Measurements from ENCODE around the gene UQCRQ.

UQCRQ gene

GRCh38 chr5:132866342-132867045 lies at the start of gene UQCRQ, which contains the start of gene GDF9:
Gene UQCRQ (plus strand): TSS chr5:132866642. CDS start chr5:132866882, 240 bp downstream.
Gene GDF9 (minus strand): TSS chr5:132866469. CDS start chr5:132864533, 1,936 bp downstream.
- peak; percentile 96 for DNase-seq

DNA sequence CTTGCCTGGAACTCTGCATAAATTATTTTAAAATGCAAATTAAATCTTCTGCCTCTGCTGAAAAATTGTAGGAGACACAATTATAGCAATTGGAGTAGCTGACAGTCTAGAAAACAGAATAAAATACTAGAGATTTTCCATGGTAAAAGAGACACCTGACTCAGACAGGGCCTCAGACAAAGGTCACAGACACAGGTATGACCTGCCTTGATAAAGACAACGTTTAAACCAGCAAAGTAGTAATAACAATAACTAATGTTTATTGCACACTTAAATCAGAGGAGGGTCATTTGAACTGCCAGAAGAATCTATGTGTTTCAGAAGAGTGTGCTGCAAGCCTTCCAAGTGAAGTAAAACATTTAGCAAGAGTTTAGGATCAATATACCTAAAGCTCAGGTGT lies 49.4 kb upstream of the UQCRQ start:
- DNase-seq = no peak

- no peak for DNase-seq
Measured at GRCh38 chr5:132819468-132819867, 47.0 kb upstream of the UQCRQ start.

DNA sequence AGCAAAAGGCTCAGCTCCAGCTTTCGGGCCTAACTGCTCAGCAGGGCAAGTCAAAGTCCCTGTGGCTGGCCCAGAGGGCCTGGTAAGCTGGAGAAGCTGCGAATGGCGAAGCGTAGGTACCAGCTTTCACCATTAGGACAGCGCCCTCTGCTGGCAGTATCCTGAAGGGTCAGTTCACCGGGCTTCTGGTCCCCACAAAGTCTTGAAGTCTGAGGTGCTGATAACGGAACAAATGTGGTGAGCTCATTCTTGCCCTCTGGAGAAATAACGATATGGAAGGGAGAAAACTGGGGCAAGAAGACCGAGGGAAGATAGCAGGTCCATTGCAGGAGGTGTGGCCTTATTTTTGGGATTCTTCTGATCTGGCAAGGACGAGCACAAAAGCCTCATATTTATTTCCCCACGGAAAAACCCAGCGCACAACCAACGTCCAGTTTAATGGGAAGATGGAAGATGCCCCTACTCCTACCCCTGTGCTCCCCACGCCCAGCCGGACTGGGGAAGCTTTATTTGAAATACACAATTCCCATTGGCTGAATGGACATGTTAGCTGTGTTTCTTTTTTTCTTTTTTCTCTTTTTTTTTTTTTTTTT lies 46.2 kb upstream of the UQCRQ start:
- DNase-seq = peak; percentile 83

DNA sequence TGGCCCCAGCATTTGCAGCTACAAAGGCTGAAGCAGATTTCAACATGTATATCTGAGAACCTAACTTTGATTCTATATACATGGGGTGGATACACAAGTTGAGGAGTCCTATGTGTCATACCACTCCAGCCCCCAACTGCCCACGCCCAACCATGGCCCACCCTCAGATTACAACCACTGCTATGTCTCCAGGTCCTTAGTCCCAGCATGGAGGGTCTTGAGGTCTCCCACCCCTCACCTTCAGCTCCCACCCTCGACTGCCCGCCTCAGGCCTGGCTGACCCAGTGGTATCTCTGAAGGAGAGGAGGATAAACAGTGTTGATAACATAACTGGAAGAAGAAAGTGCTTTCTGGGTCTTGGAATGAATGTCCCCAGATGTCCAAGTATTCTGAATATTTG lies 45.1 kb upstream of the UQCRQ start:
- no peak for DNase-seq

DNA sequence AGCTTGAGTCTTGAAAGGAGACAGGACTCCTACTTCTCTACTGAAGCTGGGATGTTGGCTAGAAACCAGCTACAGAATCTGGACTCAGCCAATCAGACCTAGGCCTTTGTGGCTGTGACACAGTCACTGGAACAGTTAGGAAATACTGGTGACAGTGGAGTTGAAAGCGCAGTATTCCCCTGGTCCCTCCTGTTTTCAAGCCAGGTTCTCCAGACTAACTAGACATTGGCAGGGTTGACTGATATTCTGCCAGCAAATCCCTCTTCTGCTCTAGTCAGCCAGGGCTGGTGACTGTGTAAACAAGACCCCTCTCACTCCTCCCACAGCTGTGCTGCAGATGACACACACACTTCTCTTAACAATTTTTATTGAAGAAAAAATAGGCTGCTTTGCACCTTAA lies 44.7 kb upstream of the UQCRQ start:
- no peak for DNase-seq

DNA sequence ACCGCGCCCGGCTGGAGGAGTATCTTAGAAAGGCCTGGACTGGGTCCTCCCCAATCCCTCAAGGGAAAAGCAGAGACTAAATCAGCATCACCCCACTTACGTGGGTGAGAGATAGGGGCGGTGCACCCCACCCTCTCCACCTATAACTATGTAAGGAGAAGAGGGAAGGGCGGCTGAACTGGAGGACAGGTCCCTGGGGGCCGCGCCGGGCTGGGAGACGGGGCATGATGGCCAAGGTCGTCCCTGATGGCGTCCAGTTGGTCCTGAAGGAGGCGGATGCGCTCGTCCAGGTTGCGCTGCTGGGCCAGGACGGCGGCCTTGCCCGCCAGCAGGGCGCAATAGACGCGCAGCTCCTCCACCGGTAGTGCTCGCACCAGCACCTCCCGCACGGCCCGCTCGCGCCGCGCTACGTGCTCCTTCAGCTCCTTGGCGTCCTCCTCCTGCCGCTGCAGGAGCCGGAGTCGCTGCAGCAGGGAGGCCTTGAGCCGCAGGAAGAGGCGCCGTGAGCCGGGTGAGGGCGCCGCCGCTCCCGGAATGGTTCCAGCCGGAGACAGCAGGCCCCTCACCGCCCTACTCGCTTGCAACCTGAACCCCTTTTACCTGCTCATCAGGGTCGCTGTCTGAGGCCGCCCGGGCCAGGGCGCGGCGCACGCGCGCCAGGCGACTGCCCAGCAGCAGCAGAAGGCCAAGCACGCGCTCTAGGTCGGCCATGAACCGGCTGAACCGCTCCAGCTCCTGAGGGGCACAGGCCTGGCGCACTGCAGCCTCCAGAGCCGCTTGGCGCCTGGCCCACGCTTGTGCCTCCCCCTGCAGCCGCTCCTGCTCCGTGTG lies 43.6 kb upstream of the UQCRQ start:
- no peak for DNase-seq

- DNase-seq = no peak
Measured at GRCh38 chr5:132823481-132824050, 42.9 kb upstream of the UQCRQ start.

- DNase-seq = no peak
Measured at GRCh38 chr5:132824426-132824825, 42.0 kb upstream of the UQCRQ start.

DNA sequence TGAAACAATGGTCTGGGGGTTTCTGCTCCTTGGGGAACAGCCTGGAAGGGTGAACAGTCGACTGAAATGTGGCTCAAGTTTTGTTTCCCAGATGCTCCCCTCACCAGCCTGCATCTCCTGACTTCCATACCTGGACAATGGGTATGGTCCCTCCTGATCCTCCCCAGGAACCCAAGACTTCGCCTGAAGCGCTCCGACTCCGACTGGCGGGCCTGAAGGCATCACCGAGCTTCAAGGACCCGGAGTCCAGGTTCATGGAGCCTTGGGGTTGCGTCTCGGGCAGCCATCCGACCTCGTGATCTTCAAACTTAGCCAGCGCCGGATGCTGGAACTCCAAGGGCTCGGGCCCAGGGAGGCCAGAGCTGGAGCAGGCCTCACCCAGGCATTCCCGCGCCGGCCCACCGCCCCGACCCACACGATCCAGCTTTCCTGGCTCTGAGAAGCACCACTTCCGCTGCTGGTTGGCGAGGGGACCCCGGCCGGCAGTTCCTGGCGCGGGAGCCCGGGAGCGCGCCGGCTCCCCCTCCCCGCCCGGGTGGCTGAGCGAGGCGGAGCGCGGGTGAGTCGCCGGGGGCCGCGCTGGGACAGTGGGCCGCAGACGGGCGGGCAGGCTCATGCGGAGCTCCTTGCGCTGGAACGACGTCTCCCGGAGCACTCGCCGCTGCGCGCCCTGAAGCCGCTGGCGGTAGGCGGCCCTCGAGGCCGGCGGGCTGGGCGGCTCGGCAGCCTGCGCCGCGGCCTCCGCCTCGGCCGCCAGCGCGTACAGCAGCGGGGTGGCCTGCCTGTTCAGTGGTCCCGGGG lies 41.2 kb upstream of the UQCRQ start:
- DNase-seq = no peak

- no peak for DNase-seq
Measured at GRCh38 chr5:132825834-132826391, 40.5 kb upstream of the UQCRQ start.

DNA sequence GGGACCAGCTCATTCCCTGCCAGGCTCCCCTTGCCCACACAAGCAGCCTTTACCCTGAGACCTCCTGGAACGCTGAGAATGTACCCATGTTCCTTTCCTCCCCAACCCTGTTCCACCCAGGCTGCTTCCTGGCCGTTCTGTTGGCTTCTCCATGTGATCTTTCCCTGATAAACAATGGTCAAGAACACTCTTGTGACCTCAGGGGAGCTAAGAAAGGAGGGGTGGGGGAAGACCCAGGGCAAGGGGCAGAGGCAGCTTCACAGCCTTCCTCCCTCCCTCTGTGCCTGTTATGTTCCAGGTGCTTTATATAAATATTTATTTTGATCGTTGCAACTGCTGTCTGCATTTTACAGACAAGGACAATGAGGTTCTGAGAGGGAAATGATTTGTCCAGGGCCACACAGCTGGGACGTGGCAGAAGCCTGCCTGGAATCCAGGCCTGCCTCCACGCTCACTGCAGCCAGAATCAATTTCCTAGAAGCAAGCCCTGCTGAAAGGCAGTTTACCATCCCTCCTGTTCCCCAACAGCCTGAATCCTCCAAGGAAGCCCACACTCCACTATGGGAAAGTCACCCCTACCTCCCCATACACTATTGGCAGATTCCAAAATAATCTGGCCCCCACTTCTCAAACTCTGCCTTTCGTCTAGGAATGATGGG lies 39.9 kb upstream of the UQCRQ start:
- no peak for DNase-seq

- DNase-seq = no peak
Measured at GRCh38 chr5:132827943-132828673, 38.3 kb upstream of the UQCRQ start.

- DNase-seq = no peak
Measured at GRCh38 chr5:132828846-132829494, 37.5 kb upstream of the UQCRQ start.

- peak; percentile 68 for DNase-seq
Measured at GRCh38 chr5:132829742-132830435, 36.6 kb upstream of the UQCRQ start.

DNA sequence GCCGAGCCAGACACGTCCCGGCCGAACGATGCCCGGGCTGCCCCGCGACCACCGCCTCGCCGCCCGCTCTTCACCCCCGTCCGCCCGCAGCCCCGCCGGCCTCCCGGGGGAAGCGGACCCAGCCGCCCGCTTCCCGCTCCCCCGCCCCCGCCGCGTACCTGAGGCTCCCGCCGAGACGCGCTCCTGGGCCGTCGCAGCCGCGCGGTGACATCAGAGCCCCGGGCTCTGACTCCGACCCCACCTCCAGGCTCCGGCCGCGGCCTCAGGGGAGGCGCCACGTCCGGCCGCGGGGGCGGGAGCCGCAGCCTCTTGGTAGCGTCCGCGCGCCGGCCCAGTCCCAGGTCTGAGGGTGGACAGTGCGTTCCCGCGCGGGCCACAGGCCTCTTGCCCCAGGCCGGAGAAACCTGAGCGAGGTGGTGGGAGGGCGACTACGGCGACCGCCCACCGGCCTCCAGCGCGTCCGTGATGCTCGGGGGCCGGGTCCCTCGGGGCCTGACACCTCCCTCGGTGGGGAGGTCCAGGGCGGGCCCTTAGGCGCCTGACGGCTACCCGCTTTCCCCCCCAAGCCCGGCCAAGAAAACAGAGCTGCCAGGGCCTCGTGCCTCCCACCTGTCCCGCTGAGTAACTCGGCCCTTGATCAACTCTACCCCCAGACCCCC lies 35.9 kb upstream of the UQCRQ start, which contains the start of gene SHROOM1:
Gene SHROOM1 (minus strand): TSS at position 212 of the 659 bp plus-strand sequence. CDS start 4,507 bp downstream, outside the sequence.
- DNase-seq = no peak

DNA sequence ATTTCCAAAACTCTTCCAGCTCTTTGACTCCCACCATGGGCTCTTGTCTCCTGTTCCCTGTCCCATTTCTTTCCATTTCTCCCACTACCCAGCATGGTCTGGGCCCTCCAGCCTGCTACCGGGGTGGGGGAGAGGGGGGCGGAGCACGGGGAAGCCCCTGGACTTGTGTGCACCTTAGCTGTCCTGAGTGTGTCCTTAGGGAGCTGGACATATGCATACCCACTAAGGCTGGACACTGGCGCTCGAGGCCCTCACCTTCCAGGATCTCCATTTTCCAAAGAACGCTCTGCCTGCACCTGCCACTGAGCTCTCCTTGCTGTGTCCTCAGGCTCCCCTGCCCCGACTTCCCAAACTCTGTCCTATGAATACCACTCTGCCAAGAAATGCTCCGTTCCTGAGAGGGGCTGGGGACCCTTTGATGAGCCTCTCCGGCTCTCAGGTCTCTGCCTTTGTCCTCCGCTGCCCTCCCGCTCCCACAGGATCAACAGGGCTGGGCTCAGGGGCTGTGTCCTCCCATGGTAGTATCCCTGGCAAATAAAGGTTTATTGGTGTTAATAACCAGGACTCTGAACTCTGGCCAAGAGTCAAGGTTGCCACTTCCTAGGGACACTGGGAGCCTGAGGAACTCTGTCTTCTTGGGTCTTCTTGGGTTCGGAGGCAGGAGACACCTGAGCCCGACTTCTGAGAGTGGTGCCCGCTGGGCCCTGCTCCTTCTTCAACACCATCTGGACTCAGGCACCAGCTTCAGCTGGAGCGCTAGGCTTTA lies 35.2 kb upstream of the UQCRQ start:
- DNase-seq = no peak

GRCh38 chr5:132832612-132833011 lies 33.8 kb upstream of the UQCRQ start:
- DNase-seq = no peak
